ENCODE data around the gene TACC2.

GRCh38 chr10:122216047-122216446 lies 227.1 kb downstream of the TACC2 start:
- TF ChIP-seq CTCF (IDR thresholded peaks at IDR 0.05) (no peak), POLR2A (IDR thresholded peaks at IDR 0.05) (no peak)

Measured in thyroid gland (tissue), 4 donors.